Measurements from ENCODE around the gene MDFIC.

The MDFIC gene

DNA sequence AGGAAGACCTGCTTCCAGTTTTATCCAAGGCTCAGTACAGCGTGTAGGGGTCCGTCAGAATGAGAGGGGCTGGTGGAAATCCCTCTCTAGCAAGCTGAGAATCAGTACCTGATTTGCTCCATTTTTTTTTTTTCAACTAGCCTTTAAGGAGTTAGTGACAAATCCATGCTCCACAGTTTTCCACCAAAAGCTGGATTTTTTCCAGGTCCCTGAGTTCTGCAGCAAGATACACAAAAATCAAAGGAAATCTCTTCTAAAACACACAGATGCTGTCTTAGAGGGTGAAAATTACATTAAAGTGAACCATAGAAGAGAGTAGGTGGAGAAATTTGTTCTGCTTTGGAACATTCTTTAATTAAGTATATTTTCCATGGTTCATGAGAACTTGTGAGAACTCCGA lies 30.4 kb downstream of the MDFIC start:
- no peak for DNase-seq (ENCODE audit: low read depth in 2 of 2)

- DNase-seq (ENCODE audit: low read depth in 2 of 2), result no peak
Measured at GRCh38 chr7:114953724-114954123, 31.8 kb downstream of the MDFIC start.

DNA sequence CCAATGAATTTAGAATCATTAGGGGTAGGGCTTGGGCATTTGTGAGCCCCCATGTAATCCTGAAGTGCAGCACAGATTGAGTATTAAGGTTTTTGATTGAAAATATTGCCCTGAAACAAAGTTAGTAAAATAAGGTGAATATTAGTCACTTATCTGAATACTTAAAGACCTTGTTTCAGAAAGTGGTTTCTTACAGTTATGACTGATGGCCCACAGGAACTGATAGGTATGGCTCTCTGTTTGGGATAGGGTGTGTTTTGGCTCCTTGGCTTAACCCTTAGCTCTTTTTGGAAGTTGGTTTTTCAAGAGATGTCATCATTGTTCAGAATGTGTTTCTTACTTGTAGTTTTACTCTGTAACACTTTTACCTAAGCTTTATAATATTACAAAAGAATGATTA lies 34.8 kb downstream of the MDFIC start:
- DNase-seq (ENCODE audit: low read depth in 2 of 2), result no peak

DNA sequence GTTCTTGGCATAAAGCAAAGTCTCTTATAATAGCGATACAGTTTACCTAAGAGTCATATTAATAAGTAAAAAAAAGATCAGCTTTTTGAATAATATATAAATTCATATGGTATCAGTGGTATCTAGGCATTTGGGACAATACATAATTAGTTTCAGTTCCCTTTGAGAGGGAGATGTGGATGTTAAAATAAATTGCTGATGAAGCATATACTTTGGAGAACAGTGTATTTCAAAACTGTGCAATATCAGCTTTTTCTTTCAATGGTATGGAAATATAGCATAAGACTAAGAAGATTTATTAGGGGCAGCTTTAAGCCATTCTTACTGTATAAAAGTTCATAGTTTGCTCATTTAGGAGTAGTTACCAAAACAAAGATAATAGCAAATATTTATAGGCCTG lies 35.5 kb downstream of the MDFIC start:
- DNase-seq (ENCODE audit: low read depth in 2 of 2), result no peak

GRCh38 chr7:114959931-114960330 lies 38.0 kb downstream of the MDFIC start:
- DNase-seq (ENCODE audit: low read depth in 2 of 2), result no peak

DNA sequence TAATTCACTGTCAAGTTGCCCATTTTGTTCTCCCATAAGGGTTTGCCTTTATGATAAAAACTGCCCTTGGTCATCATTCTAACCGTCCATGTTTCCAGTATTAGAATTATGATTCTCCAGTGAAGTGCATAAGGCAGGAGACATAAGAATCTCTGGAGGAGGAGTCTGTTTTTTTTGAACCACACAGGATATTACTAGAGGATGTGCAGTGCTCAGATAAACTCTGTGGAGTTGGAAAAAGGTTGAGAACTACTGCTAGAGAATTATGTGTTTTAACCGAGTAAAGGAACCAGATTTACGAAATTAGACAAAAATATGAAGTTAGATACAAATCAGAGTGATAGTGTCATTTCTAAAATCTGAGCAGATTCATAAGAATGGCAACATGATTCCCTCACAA lies 40.5 kb downstream of the MDFIC start:
- DNase-seq (ENCODE audit: low read depth in 2 of 2), result no peak

GRCh38 chr7:114966156-114966555 lies 44.3 kb downstream of the MDFIC start:
- DNase-seq (ENCODE audit: low read depth in 2 of 2), result no peak

GRCh38 chr7:114969096-114969495 lies 47.2 kb downstream of the MDFIC start:
- DNase-seq (ENCODE audit: low read depth in 2 of 2), result no peak

- no peak for DNase-seq (ENCODE audit: low read depth in 2 of 2)
Measured at GRCh38 chr7:114970308-114970707, 48.4 kb downstream of the MDFIC start.

- no peak for DNase-seq (ENCODE audit: low read depth in 2 of 2)
Measured at GRCh38 chr7:114970732-114971131, 48.8 kb downstream of the MDFIC start.

DNA sequence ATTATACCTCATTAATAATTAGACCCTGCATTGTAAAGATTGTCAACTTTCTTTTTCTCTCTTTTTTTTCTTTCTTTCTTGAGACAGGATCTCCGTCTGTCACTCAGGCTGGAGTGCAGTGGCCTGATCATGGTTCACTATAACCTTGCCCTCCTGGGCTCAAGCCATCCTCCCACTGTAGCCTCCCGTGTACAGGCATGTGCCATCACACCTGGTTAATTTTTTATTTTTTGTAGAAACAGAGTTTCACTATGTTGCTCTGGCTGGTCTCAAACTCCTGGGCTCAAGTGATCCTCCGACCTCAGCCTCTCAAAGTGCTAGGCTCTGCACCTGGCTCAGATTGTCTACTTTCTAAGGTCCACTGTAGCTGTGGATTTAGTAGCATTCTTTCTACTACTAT lies 50.7 kb downstream of the MDFIC start:
- DNase-seq (ENCODE audit: low read depth in 2 of 2), result no peak

- DNase-seq (ENCODE audit: low read depth in 2 of 2), result no peak
Measured at GRCh38 chr7:114973147-114973546, 51.3 kb downstream of the MDFIC start.

DNA sequence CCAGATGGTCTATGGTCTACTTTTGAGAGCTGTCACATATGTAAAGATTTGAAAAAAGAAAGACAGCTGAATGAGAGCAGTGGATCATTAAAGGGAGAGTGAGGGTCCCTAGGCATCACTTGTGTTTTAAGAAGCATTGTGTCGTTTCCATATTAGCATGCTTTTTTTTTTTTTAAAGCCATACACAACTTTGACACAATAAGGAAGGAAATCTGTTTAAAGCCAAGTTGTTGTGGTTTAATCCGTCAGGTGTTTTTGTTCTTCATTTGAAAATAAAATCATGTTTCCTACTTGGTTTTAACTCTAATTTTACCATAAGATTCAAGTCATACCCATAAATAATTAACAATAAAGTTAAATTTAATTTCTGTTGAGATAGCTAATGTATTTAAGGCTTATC lies 53.5 kb downstream of the MDFIC start:
- DNase-seq (ENCODE audit: low read depth in 2 of 2), result no peak

GRCh38 chr7:114976666-114977065 lies 54.8 kb downstream of the MDFIC start:
- DNase-seq (ENCODE audit: low read depth in 2 of 2), result no peak

GRCh38 chr7:114977277-114977676 lies 55.4 kb downstream of the MDFIC start:
- DNase-seq (ENCODE audit: low read depth in 2 of 2), result no peak

DNA sequence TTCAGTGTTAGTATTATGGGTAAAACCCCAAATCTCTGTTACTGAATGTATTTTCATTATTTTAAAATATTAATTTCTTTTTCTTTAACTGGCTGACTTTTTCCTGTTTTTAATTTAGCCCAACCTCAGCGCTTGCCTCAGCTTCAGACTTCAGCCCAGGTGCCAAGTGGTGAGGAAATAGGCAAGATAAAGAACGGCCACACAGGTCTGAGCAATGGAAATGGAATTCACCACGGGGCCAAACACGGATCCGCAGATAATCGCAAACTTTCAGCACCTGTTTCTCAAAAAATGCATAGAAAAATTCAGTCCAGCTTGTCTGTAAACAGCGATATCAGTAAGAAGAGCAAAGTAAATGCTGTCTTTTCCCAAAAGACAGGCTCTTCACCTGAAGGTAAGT lies 57.5 kb downstream of the MDFIC start:
- DNase-seq (ENCODE audit: low read depth in 2 of 2), result no peak

GRCh38 chr7:114979803-114980507 lies 58.1 kb downstream of the MDFIC start:
- DNase-seq (ENCODE audit: low read depth in 2 of 2), result no peak

GRCh38 chr7:114981323-114981722 lies 59.4 kb downstream of the MDFIC start:
- no peak for DNase-seq (ENCODE audit: low read depth in 2 of 2)

DNA sequence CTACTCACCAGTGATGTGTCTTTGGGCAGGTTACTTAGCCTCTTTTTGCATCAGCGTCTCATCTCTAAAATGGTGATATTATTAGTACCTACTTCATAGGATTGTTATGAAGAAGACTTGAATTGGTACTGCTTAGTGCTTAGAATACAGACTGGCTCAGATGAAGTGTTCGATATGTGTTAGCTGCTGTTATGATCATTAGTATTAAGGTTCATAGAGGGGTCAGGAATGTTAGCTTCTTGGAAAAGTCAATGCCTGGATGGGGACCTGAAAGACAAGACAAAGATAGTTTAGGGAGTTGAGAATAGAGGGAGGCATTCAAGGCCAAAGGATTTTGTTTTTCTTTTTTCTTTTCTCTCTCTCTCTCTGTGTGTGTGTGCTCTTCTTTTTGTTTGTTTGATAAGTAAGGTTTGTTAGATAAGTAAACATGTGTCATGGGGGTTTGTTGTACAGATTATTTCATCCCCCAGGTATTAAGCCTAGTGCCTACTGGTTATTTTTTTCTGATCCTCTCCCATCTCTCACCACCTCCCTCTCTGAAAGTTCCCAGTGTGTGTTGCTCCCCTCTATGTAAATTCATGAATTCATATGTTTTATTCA lies 63.3 kb downstream of the MDFIC start:
- no peak for DNase-seq (ENCODE audit: low read depth in 2 of 2)

DNA sequence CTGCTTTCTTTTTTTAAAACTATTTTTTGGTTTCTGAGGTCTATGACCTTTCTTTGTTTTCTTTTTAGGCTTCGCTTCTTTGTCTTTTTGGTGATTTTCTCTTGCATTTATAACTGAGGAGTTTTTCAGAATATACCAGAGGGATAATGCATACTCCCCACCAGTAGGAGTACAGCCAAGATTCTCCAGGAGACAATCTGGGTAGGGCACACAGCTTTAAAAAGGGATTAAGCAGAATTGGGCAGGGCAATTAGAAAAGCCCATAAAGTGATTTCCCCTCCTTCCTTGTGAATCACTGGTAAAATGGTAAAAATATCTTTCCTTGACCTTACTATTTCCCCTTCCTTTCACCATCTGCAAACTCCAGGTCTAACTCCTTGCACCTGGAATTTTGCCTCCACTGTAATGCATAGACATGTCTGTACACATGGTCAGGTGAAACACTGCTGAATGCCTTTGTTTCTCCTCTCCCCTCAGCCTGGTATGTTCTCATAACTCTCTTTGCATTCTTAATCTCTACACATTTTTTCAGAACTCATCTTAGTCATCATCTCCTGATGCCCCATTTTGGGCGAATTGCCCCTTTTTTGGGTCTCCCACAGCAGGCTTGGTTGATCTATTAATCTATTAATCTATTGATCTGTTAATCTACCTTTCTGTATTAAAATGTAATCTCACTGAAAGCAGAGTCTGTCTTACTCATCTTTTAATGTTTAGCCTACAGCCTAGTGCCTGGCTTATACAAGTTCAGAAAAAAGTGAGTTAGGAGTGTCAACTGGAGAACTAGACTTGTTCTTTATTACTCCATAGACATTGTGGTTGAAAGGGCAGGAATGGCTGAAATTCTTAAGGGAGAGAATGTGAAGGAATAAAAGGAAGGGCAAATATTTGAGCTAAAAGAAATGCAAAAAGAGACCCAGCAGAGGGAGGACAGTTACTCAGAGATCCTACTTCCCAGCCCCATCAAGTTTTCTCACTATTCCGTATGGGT lies 64.6 kb downstream of the MDFIC start:
- no peak for DNase-seq (ENCODE audit: low read depth in 2 of 2)

DNA sequence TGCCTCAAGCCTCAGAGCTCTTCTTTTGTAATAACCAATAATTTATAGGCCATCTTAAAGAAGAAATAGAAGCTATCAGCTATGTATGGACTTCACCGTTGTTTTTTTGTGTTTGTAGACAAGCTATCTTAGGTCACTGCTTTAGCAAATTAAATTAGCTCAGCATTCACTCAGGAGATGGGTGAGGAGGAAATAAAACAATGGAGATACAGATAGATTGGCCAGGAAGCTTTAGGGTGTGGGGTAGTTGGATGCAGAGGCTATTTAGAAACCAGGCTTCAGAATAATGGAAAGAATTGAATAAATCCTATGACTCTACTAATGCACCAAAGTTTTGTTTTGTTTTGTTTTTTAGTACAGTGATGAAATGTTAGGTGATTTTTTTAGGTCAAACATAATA lies 66.1 kb downstream of the MDFIC start:
- no peak for DNase-seq (ENCODE audit: low read depth in 2 of 2)

DNA sequence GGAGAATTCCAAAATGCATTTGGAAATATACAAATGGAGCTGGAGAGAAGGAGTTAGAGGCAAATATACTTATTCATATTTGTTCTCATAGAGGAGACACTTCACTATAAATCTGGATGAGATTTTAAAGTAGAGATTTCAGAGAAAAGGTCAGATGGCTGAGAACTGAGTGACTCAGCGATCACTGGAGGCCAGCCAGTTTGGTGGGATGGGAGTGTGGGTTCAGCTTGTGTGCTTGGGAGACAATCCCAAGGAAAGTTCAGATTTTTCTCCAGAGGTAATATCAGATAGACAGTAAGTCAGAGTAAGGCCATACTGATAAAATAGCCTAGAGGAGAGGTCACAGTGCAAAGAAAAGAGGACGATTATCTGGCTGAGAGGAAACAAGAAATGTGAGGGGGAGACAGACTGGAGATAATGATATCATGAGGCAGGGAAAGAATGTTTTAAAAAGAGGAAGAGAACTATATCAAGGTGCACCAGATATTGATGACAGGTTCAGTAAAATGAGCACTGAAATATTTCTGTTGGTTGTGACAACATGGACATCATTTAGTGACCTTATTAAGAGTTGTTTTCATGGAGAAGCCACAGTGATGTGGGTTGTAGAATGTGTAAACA lies 67.0 kb downstream of the MDFIC start:
- no peak for DNase-seq (ENCODE audit: low read depth in 2 of 2)

Data from stimulated activated CD8-positive, alpha-beta memory T cell treated with anti-CD3 and anti-CD28 coated beads, Interleukin-15, amount 100 ng/mL, for 48 hours (primary cell).